Effector memory CD4-positive, alpha-beta T cell (primary cell): Measurements from ENCODE around the gene ZNF778.

Experiments used
- DNase-seq, 3 donors: peaks; one replicate each; pipeline ENCODE4 v3.0.0-alpha.2; 2020
- H3K27ac ChIP-seq: 2 replicates; pipeline ENCODE4 v1.7.0; 2013; ENCODE audit warnings: mild to moderate bottlenecking, low read length, moderate library complexity; ENCODE audit not compliant: insufficient read depth, poor library complexity, severe bottlenecking
- H3K27me3 ChIP-seq: replicated peaks from 2 replicates; pipeline ENCODE4 v1.7.0; 2013; ENCODE audit warnings: mild to moderate bottlenecking, low read length; ENCODE audit not compliant: insufficient read depth, control insufficient read depth, poor library complexity, severe bottlenecking
- H3K36me3 ChIP-seq: 2 replicates; pipeline ENCODE4 v1.7.0; 2013; ENCODE audit warnings: mild to moderate bottlenecking, low read length, moderate library complexity; ENCODE audit not compliant: control insufficient read depth, insufficient read depth
- H3K4me1 ChIP-seq: 2 replicates; pipeline ENCODE4 v1.7.0; 2013; ENCODE audit warnings: low read length, mild to moderate bottlenecking; ENCODE audit not compliant: control insufficient read depth, insufficient read depth, poor library complexity, severe bottlenecking
- H3K4me3 ChIP-seq: 2 replicates; pipeline ENCODE4 v1.7.0; 2013; ENCODE audit warnings: low read length, low read depth, mild to moderate bottlenecking; ENCODE audit not compliant: insufficient read depth, poor library complexity, severe bottlenecking
- H3K9me3 ChIP-seq: 2 replicates; pipeline ENCODE4 v1.7.0; 2013; ENCODE audit warnings: mild to moderate bottlenecking, low read length, moderate library complexity; ENCODE audit not compliant: control insufficient read depth

The ZNF778 gene

GRCh38 chr16:89202422-89203215 is 14.9 kb upstream of the ZNF778 start:
- DNase-seq: no peak
- H3K4me3 ChIP-seq: no peak overlapping the region
- peaks cover 19% of the 10 kb centered on the region for H3K27me3 ChIP-seq
- no peak overlapping the region for H3K27ac ChIP-seq
- H3K4me1 ChIP-seq: peaks cover 15% of the 10 kb centered on the region
- no peaks in the 10 kb centered on the region for H3K9me3 ChIP-seq
- no peaks in the 10 kb centered on the region for H3K36me3 ChIP-seq

DNA sequence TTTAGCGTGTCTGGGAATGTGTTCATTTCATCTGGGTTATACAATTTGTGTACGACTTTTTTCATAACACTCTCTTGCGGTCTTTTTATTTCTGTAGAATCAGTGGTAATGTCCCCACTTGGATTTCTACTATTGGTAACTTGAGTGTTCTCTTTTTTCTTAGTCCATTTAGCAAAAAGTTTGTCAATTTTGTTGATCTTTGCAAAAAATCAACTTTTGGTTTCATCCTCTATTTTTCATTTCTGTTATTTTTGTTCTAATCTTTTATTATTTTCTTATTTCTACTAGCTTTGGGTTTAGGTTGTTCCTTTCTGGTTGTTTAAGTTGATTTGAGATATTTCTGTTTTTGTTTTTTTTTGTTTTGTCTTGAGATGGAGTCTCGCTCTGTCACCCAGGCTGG is 9.5 kb upstream of the ZNF778 start:
- DNase-seq: no peak
- no peaks in the 10 kb centered on the region for H3K9me3 ChIP-seq
- H3K4me3 ChIP-seq: no peak overlapping the region
- H3K4me1 ChIP-seq: no peaks in the 10 kb centered on the region
- H3K27ac ChIP-seq: no peak overlapping the region
- H3K36me3 ChIP-seq: no peaks in the 10 kb centered on the region
- H3K27me3 ChIP-seq: no peaks in the 10 kb centered on the region

DNA sequence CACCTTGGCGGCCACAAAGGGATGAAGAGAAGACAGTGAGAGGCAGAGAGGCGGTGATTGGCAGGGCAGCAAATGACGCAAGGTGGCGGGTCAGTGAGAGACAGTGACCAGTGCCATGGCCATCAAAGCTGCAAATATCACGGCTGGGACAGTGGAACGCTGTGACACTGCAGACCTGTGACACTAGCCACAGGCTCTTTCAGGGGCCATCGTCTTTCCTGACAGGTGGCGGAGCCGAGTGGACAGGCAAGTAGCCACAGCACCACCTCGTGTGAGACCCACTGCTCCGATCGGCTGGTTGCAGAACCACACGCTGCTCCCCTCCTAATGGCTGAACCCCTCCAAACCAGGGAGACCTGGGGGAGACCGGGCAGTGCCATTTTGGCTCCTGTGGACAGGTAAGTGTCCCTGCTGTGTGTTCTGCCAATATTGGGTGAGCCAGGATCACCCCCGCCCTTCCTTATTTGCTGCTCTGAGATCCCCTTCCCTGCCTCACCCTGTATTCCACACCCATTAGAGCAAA is 7.9 kb upstream of the ZNF778 start:
- Histone ChIP-seq H3K27ac (no peak overlapping the region), H3K36me3 (no peaks in the 10 kb centered on the region), H3K4me3 (no peak overlapping the region), H3K9me3 (no peaks in the 10 kb centered on the region), H3K27me3 (no peaks in the 10 kb centered on the region), H3K4me1 (no peaks in the 10 kb centered on the region)
- no peak for DNase-seq

- Histone ChIP-seq H3K36me3 (no peaks in the 10 kb centered on the region), H3K9me3 (no peaks in the 10 kb centered on the region), H3K27me3 (no peaks in the 10 kb centered on the region), H3K4me1 (no peaks in the 10 kb centered on the region), H3K27ac (no peak overlapping the region), H3K4me3 (no peak overlapping the region)
- no peak for DNase-seq
Measured at GRCh38 chr16:89210165-89210903, 7.2 kb upstream of the ZNF778 start.

GRCh38 chr16:89210904-89211515 is 6.5 kb upstream of the ZNF778 start:
- Histone ChIP-seq H3K4me1 (no peaks in the 10 kb centered on the region), H3K9me3 (no peaks in the 10 kb centered on the region), H3K27ac (no peak overlapping the region), H3K4me3 (no peak overlapping the region), H3K36me3 (no peaks in the 10 kb centered on the region), H3K27me3 (no peaks in the 10 kb centered on the region)
- DNase-seq: no peak

GRCh38 chr16:89216315-89217137 is 977 bp upstream of the ZNF778 start:
- Histone ChIP-seq H3K36me3 (peaks cover 9% of the 10 kb centered on the region), H3K27ac (peak overlapping the region; percentile 98), H3K4me3 (peak overlapping the region; percentile 98)

GRCh38 chr16:89217138-89217387 is 440 bp upstream of the ZNF778 start:
- DNase-seq: no peak
- H3K27ac ChIP-seq: peak overlapping the region; percentile 98
- H3K36me3 ChIP-seq: peaks cover 13% of the 10 kb centered on the region
- peak overlapping the region; percentile 98 for H3K4me3 ChIP-seq
- no peaks in the 10 kb centered on the region for H3K27me3 ChIP-seq
- peaks cover 11% of the 10 kb centered on the region for H3K4me1 ChIP-seq
- no peaks in the 10 kb centered on the region for H3K9me3 ChIP-seq

More at GRCh38 chr16:89216315-89217137, 977 bp upstream of the ZNF778 start:
- Histone ChIP-seq H3K27me3 (no peaks in the 10 kb centered on the region), H3K9me3 (no peaks in the 10 kb centered on the region), H3K4me1 (peaks cover 11% of the 10 kb centered on the region)
- DNase-seq: peak; percentile 65 to 75 (median 69)

GRCh38 chr16:89219365-89219764 is 1.9 kb downstream of the ZNF778 start:
- Histone ChIP-seq H3K4me3 (no peak overlapping the region), H3K9me3 (no peaks in the 10 kb centered on the region), H3K4me1 (peaks cover 11% of the 10 kb centered on the region), H3K27me3 (no peaks in the 10 kb centered on the region), H3K27ac (no peak overlapping the region), H3K36me3 (peaks cover 27% of the 10 kb centered on the region)
- DNase-seq: no peak

- Histone ChIP-seq H3K27ac (no peak overlapping the region), H3K27me3 (no peaks in the 10 kb centered on the region), H3K36me3 (peaks cover 43% of the 10 kb centered on the region), H3K4me3 (no peak overlapping the region), H3K4me1 (peaks cover 9% of the 10 kb centered on the region), H3K9me3 (no peaks in the 10 kb centered on the region)
- no peak for DNase-seq
Measured at GRCh38 chr16:89221604-89222003, 4.1 kb downstream of the ZNF778 start.
